Measurements from ENCODE around the gene RASA4B.

The RASA4B gene

DNA sequence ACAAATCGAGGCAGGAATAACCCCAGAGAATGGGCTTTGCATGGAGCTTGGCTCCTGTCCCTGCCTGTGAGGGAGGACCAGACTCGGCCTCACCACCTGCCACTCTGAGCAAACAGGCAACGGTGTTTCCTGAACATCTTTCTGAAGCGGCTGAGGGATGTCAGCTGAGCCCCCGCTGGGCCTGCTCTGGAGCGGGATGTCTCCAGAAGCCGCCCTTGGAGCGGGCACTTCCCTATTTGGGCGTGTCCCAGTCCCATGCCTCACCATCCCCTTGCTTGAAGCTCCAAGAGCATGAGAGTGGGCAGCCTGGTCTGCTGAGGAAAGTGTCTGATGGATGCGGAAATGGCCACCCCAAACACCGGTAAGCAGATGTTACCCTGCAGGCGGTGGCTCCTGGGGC, 63.1 kb downstream of the RASA4B start:
- H3K4me3 ChIP-seq (ENCODE audit: low read length), result no peak overlapping the region
- TF ChIP-seq, protein P1, sequence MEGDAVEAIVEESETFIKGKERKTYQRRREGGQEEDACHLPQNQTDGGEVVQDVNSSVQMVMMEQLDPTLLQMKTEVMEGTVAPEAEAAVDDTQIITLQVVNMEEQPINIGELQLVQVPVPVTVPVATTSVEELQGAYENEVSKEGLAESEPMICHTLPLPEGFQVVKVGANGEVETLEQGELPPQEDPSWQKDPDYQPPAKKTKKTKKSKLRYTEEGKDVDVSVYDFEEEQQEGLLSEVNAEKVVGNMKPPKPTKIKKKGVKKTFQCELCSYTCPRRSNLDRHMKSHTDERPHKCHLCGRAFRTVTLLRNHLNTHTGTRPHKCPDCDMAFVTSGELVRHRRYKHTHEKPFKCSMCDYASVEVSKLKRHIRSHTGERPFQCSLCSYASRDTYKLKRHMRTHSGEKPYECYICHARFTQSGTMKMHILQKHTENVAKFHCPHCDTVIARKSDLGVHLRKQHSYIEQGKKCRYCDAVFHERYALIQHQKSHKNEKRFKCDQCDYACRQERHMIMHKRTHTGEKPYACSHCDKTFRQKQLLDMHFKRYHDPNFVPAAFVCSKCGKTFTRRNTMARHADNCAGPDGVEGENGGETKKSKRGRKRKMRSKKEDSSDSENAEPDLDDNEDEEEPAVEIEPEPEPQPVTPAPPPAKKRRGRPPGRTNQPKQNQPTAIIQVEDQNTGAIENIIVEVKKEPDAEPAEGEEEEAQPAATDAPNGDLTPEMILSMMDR (conservative IDR thresholded peaks at IDR 0.05; ENCODE audit: low read length), result no peak
- DNase-seq (ENCODE audit: low read depth), result no peak

DNA sequence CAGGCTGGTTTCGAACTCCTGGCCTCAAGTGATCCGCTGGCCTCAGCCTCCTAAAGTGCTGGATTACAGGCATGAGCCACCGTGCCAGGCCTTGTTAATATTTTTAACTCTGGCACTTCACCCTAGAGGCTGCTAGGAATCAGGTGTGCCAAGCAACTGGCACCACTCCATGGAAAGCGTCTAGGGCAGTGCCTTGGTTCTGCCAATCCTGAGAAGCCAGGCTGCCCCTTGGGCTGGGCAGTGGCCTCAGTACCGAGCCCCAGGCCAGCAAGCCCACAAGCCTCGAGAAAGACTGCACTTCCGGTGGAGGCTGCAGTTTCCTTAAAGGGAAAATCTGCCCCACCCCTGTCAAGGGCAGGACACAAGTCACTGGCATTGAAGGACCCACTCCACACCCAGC, 64.3 kb downstream of the RASA4B start:
- no peak overlapping the region for H3K4me3 ChIP-seq (ENCODE audit: low read length)
- TF ChIP-seq, protein P1 (conservative IDR thresholded peaks at IDR 0.05; ENCODE audit: low read length), result no peak
- no peak for DNase-seq (ENCODE audit: low read depth)

DNA sequence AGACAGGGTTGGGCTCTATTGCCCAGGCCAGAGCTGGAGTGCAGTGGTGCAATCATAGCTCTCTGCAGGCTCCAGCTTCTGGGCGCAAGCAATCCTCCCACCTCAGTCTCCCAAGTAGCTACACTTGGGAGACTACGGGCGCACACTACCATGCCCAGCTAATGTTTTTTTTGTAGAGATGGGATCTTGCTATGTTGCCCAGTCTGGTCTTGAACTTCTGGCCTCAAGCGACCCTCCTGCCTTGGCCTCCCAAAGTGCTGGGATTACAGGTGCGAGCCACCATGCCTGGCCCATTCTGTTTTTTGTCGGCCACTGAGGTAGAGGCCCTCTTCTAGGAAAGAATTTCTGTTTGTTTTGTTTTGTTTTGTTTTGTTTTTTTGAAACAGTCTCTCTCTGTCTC, 65.1 kb downstream of the RASA4B start:
- TF ChIP-seq, protein P1 (conservative IDR thresholded peaks at IDR 0.05; ENCODE audit: low read length), result no peak
- H3K4me3 ChIP-seq (ENCODE audit: low read length), result no peak overlapping the region

DNA sequence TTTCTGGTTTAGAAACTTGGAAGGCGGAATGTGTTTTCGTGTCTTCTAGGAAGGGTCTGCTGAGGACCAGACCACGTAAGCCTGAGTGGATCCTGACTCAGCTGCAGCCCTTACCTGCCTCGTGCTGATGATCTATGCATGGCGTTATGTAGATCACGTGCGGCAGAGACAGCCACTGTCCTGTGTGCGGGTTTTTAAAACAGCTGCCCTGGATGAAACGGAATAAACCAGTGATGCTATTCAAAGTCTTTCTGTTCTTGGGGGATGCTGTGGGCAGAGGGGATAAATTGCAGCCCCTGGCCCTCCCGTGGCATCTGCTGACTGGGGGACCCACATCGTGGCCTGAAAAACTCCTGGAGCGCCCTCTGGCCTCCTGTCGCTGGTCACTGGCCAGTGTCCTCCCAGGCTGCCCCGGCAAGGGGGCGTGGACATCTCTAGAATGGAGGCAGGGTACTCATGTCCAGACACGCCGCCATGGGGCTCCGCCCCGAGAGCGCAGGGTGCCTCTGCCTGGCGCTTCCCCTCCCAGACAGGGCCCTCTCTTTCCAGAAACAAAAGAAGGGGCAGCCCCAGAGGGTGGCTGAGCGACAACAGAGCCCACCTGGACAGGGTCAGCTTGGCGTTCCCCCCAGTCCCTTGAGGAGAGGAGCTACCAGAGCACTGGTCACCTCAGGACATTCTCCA, 66.1 kb downstream of the RASA4B start:
- no peak overlapping the region for H3K4me3 ChIP-seq (ENCODE audit: low read length)
- DNase-seq (ENCODE audit: low read depth), result peak; percentile 8
- TF ChIP-seq, protein P1 (conservative IDR thresholded peaks at IDR 0.05; ENCODE audit: low read length), result no peak

More for the DNA sequence above, 65.1 kb downstream of the RASA4B start:
- no peak for DNase-seq (ENCODE audit: low read depth)

DNA sequence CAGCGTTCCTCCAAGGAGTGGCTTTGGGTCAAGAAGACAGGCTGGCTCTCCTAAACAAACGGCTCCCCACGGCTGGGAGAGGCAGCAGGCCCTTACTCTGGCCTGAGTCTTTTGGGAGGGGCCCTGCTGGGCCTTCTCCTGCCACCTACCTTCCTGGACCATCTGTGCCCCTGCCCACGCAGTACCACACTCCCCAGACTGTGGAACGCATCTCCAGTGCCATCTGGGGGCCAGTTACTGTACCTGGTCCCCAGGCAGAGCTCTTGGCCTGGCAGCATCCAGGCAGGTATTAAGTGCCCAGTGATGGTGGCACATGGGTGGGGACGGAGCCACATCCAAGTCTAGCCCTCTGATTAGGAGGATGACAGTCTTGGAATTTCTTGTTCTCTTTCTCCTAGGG, 67.3 kb downstream of the RASA4B start:
- TF ChIP-seq, protein P1 (conservative IDR thresholded peaks at IDR 0.05; ENCODE audit: low read length), result peak; percentile 6; the same call in 1 of the 2 replicates
- no peak overlapping the region for H3K4me3 ChIP-seq (ENCODE audit: low read length)
- no peak for DNase-seq (ENCODE audit: low read depth)

DNA sequence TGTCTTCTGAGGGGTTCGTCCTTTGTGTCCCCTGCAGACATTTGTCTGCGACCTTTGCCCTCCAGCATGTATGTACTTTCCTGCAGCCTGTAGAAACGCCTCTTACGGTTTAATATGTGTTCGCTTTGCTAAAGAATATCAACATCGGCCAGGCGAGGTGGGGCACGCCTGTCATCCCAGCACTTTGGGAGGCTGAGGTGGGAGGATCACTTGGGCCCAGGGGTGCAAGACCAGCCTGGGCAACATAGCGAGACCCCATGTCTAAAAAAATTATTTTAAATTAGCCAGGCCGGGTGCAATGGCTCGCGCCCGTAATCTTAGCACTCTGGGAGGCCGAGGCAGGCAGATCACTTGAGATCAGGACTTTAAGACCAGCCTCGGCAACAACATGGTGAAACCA, 68.4 kb downstream of the RASA4B start:
- no peak overlapping the region for H3K4me3 ChIP-seq (ENCODE audit: low read length)
- DNase-seq (ENCODE audit: low read depth), result no peak
- TF ChIP-seq, protein P1 (conservative IDR thresholded peaks at IDR 0.05; ENCODE audit: low read length), result no peak

DNA sequence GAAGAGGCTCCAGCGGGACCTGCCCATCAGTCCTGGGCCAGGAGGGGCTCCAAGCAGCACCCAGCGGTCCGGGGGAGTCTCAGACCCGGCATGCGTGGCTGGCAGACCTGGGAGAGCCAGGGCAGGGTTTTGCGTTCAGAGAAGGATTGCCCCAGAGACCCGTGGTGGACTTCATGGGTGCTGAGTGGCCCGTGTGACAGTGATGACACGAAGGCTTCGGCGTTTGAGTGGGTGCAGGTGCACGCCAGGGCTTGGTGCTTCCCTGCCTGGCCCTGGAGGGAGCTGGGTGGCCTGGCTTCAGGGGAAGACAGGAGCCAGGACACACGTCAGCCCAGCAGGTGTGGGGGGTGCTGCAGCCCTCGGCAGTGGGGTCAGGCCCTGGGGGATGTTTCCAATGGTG, 70.3 kb downstream of the RASA4B start:
- no peak overlapping the region for H3K4me3 ChIP-seq (ENCODE audit: low read length)
- TF ChIP-seq, protein P1 (conservative IDR thresholded peaks at IDR 0.05; ENCODE audit: low read length), result no peak
- DNase-seq (ENCODE audit: low read depth), result no peak
